ENCODE results near the gene SLC35F1. TPM values are rescaled to one million over a fixed set of nuclear protein-coding genes. Genes with fewer than 3 reads are reported as not detected.

Gene SLC35F1
- total and polyA plus RNA-seq, 10 of the 15 experiments (the other 5 are each of a cell fraction or from before 2014, with no cell fraction given), result 0.01 TPM; not detected in 9

GRCh38 chr6:118263921-118264486 is 356.9 kb downstream of the SLC35F1 start:
- RAD21 ChIA-PET (ENCODE audit: unreplicated experiment), result no interaction called here
- TF ChIP-seq SMC3 (IDR thresholded peaks at IDR 0.05; ENCODE audit: borderline replicate concordance, low read length) (peak; percentile 28; the same call in 1 of the 2 replicates), NR2C2 (IDR thresholded peaks at IDR 0.05; ENCODE audit: borderline replicate concordance, control insufficient read depth, insufficient read length, low read depth) (no peak), USF1 (IDR thresholded peaks at IDR 0.05; ENCODE audit: borderline replicate concordance, extremely low read length, insufficient read depth, low read depth, low read length) (no peak), RAD21 (IDR thresholded peaks at IDR 0.05; ENCODE audit: insufficient read depth, low read depth, low read length) (peak; percentile 73)
- TF ChIP-seq, protein P1, sequence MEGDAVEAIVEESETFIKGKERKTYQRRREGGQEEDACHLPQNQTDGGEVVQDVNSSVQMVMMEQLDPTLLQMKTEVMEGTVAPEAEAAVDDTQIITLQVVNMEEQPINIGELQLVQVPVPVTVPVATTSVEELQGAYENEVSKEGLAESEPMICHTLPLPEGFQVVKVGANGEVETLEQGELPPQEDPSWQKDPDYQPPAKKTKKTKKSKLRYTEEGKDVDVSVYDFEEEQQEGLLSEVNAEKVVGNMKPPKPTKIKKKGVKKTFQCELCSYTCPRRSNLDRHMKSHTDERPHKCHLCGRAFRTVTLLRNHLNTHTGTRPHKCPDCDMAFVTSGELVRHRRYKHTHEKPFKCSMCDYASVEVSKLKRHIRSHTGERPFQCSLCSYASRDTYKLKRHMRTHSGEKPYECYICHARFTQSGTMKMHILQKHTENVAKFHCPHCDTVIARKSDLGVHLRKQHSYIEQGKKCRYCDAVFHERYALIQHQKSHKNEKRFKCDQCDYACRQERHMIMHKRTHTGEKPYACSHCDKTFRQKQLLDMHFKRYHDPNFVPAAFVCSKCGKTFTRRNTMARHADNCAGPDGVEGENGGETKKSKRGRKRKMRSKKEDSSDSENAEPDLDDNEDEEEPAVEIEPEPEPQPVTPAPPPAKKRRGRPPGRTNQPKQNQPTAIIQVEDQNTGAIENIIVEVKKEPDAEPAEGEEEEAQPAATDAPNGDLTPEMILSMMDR (IDR thresholded peaks at IDR 0.05 in 2 of 3, conservative IDR thresholded peaks at IDR 0.05 in 1 of 3; ENCODE audit: control insufficient read depth in 2 of 3, extremely low read depth in 1 of 3, insufficient read depth in 1 of 3, low read depth in 3 of 3, low read length in 3 of 3), result peak; percentile 21 to 35 (median 30); a peak in 3 of 6 replicates
- Histone ChIP-seq H3K4me1 (ENCODE audit: control insufficient read depth, insufficient read depth, low read length) (no peaks in the 10 kb centered on the region), H2AFZ (ENCODE audit: control insufficient read depth, low read depth, low read length) (no peak overlapping the region), H4K20me1 (ENCODE audit: control insufficient read depth, insufficient read depth) (no peaks in the 10 kb centered on the region), H3K9ac (ENCODE audit: control insufficient read depth, insufficient read depth, low read length) (no peak overlapping the region), H3K4me2 (ENCODE audit: control insufficient read depth, insufficient read depth) (no peak overlapping the region), H3K79me2 (ENCODE audit: control insufficient read depth, insufficient read depth, low read length) (no peaks in the 10 kb centered on the region), H3K36me3 (ENCODE audit: control insufficient read depth in 2 of 2, insufficient read depth in 2 of 2, low read length in 1 of 2) (no peaks in the 10 kb centered on the region), H3K27ac (ENCODE audit: control insufficient read depth, insufficient read depth) (no peak overlapping the region), H3K4me3 (no peak overlapping the region), H3K9me3 (replicated peaks; ENCODE audit: control insufficient read depth, insufficient read depth, low read length) (no peaks in the 10 kb centered on the region; the same call in 2 of the 3 replicates), H3K27me3 (replicated peaks in 1 of 2; ENCODE audit: control insufficient read depth in 2 of 2, insufficient read depth in 2 of 2, low read length in 1 of 2) (no peaks in the 10 kb centered on the region)
- 4% methylated on average over 2 of the region's 2 CpGs for WGBS (ENCODE audit: insufficient coverage, insufficient replicate concordance, low lambda C conversion rate, missing lambda C conversion rate)
- ATAC-seq (peak; percentile 55), FAIRE-seq (no peak), DNase-seq (ENCODE audit: low read depth, low spot score) (no peak)
- no TSS peak for BruUV-seq (replicated peaks)
- intact Hi-C loops (cut with micrococcal nuclease; ENCODE audit: unreplicated experiment) (loop anchor here (5.0 kb wide), 1 partner anchor 287 kb away; no protein-coding TSS in a partner anchor), in situ Hi-C loops (cut with MboI) (loop anchor here (10.0 kb wide), 1 partner anchor 289 kb away; no protein-coding TSS in a partner anchor)
- CTCF ChIA-PET, result interaction anchor here (0.9 kb wide), 1 partner anchor 288 kb away, joined by 4 read pairs; no protein-coding TSS in a partner anchor
- POLR2A ChIA-PET, result no interaction called here
- SMC1A ChIA-PET (ENCODE audit: uncharacterized antibody, unreplicated experiment), result interaction anchor here (0.9 kb wide), 1 partner anchor 423 kb away, joined by 3 read pairs; no protein-coding TSS in a partner anchor
